Mesenteric fat pad (tissue), 1 donor: Measurements from ENCODE around the gene BARX2. TPM values are rescaled to one million over a fixed set of nuclear protein-coding genes. Genes with fewer than 3 reads are reported as not detected.

Source experiments
- DNase-seq: peaks from one replicate; pipeline ENCODE4 v3.0.0-alpha.2; 2020; ENCODE audit warnings: low spot score
- total RNA-seq: library from RNA; stranded (reverse); fragmentation: NEBNext Ultra II Directional; extraction: Animal tissue kit (Norgen Biotek cat#: 25700); gene quantifications from one replicate; pipeline ENCODE4 v1.2.1, GENCODE V29; 2021
- donor health status: DM: yes; HTN: yes; CAD: no.

Gene BARX2
- total RNA-seq, 1 donor from 2014 or later: not detected

- no peak for DNase-seq
Measured at GRCh38 chr11:129435499-129436245, 60.0 kb downstream of the BARX2 start.

DNA sequence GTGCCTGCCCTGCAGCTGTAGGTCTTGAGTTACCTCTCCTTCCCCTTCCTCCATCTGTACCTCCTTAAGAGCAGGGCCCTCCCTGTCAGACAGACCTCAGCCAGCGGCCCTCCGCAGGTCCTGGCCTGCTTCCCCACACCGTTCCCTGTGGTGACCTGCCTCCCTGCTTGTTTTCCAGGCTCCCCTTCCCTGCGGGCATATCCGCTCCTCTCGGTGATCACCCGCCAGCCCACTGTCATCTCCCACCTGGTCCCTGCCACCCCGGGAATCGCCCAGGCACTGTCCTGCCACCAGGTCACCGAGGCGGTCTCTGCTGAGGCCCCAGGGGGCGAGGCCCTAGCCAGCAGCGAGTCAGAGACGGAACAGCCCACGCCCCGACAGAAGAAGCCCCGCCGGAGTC is 60.9 kb downstream of the BARX2 start:
- no peak for DNase-seq

DNA sequence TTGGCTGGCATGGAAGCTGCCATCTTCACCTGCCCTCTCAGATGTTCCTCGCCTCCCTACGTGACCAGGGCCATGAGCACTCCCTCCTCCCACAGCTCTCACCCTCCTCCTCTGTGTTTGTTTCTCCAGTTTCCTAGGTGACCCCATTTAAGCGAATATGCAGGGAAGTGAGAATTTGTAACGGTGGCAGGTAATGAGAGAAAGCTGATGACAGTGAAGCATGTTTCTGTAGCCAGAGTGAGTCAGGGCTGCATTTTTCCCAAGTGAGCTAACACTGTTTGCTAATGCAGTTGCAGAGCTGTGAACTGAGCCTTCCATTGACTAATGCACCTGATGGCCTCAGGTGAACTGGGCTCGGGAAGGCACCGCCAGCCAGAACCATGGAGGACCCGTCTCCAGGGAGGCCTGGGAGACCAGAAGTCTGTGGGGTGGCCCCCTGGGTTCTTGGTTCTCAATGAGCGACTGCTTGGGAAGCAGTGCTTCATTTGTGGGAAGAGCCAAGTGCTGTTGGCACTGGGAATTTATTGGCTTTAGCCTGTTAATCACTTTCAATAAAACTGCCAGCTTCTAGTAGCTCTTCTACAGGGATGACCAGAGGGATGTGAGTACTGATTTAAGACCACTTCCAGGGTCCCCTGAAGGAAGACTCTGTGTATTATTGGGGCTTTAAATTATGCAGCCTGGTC is 64.5 kb downstream of the BARX2 start:
- DNase-seq: no peak

- DNase-seq: no peak
Measured at GRCh38 chr11:129442171-129442570, 66.5 kb downstream of the BARX2 start.

DNA sequence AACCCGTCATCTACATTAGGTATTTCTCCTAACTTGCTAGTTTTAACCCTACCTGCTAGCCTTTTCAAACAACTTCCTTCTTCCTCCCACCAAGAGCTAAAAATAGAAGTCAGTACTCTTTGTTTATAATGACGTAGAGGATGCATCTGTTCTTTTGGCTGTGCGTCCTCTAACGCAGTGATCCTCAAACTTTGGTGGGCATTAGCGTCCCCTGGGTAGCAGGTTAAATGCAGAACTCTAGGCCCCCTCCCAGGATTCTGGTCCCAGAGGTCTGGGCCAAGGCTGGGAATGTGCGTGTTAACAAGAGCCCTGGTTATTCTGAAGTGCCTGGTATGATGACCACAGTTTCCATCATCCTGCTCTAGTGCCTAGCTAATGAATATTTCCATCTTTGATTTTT is 67.6 kb downstream of the BARX2 start:
- DNase-seq: no peak

DNA sequence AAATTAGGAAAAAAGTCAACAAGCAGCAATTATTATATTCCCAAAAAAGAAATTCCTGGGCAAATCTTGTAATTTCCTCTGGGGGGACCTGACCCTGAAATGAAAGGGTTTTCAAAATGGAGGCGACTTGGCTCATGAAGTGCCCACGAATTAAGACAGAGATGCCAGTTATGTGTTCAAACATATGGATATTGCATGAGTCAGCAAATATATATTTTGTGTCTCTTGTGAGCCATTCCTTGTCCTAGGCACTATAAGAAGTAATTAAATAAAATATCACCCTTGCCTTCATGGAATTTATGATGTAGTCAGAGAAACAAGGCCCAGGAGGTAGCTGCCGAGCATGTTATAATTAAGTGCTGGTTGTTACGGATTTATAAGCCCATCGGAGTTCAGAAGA is 68.6 kb downstream of the BARX2 start:
- no peak for DNase-seq

DNA sequence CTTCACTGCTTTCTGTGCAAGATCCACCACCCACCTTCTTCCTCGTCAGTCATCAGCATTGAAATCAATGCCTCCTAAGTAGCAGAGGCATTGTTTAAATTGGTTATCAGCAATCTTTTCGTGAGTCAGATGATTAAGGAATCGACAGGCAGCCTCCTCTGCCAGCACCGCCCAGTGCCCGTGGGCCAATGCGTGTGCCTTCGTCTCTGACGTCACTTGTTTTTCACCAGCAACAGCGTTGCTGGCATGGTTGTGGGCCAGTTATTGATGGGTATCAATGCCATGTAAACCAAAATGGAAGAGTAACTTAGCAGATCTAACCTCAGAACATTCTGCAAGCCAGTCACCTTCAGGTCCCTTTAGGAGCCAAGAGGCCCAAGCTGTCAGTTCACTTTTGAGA is 69.6 kb downstream of the BARX2 start:
- no peak for DNase-seq

- DNase-seq: no peak
Measured at GRCh38 chr11:129446572-129446971, 70.9 kb downstream of the BARX2 start.

DNA sequence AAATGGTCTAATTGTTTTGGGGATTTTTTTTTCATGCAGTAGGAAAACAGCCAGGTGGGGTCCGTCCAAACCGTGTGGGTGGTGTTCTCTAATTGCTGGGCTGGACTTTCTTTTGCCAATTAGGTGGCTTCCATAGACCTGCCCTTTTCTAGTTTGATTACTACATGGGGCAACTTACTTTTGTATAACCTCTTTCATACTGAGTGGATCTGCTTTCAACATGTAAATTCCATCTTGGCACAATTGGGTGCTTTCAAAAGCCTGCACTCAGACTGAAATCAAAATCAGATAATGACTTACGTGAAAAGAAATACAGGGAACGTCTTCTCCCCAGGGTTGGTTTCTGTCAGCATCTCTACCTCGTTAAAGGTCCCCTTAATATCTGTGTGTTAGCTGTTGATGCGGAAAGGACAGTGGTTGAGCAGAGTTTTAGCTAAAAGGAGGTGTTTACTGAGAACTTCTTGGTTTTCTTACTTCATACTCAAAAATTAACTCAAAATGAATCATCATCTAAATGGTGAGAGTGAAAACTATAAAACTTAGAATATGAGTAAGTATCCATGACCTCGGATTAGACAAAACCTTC is 72.1 kb downstream of the BARX2 start:
- DNase-seq: no peak

- no peak for DNase-seq
Measured at GRCh38 chr11:129451524-129451923, 75.9 kb downstream of the BARX2 start.

DNA sequence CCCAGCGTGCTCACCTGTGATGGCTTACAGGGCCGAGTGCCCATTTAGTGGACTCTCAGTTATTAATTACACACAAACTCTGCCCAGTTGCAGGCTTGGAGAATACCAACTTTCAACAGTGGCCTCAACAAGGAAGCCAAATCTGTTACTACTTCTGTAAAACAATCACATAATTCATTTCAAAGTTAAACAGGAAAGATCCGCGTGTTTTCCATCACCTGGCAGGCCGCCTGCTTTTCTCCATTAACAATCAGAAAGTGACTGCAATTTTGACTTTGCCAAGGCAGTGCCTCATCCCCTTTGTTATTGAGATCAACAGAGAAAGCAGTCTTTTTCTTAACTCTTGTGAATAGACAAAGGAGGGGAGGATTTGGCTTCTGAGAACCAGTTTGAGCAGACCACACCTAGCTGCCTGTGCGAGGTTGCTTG is 77.7 kb downstream of the BARX2 start:
- no peak for DNase-seq

DNA sequence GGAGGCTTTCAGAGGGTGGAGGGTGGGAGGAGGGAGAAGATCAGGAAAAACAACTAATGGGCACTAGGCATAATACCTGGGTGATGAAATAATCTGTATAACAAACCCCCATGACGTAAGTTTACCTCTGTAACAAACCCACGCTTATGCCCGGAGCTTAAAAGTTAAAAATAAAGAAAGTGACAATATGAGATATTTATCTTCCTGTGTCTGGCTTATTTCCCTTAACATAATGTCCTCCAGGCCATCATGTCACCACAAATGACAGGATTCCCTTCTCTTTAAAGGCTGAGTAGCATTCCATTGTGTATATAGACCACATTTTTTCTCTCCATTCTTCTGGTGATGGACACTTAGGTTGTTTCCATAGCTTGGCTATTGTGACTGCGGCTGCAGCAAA is 79.5 kb downstream of the BARX2 start:
- no peak for DNase-seq

DNA sequence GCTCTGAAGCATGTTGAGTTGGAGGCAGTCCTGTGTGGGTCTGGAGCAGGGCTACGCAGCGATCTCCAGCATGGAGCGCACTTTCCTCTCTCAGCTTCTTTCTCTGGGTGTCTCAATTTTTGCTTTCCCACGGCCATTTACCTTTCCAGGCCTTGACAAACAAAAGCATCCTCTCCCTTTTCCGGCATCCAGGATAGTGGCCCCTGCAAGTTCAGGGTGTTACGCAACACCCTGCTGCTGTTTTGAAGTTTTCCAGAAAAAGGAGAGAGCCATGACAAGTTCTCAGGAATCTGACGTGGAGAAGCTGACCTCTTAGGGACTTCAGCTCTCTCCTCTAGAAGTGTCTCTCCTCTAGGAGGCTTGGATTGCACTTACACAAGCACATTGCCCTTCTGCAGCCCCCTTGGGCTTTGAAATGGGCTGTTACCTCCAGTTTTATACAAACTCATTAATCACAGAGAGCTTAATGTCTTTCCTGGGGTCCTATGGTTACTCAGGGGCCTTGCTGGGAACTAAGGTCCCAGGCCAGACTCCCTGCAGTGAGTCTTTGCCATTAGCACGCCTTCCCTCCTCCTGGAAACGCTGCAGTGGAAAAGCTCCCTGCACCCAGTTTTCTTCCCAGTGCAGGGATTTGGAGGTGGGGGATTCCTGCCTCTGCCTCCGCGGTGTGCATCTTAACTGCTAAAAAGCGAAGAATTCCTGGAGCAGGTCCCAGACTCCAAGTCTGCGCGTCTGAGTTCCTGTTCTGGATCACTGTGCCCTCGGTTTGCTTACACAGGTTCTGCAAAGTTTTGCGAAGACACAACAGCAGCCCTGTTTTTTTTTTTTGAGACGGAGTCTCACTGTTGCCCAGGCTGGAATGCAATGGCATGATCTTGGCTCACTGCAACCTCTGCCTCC is 80.4 kb downstream of the BARX2 start:
- DNase-seq: no peak

DNA sequence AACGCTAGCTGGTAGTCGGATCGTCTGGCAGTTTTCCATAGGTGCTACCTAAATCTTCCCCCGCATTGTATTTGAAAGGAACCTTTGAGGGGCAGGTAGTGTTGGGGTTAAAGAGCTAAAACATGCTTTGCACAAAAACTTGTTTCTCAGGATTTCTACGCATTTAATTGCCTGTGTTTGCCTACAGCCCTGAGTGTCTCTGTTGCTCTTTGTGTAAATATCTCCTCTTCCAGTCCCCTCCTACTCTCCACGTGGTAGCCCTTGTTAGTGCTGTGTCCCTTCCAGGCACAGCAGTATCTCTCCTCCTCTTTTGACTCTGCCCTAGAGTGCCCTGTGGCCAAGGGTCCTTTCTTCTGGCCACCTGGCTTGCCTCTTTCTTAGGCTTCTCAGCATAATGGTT is 81.7 kb downstream of the BARX2 start:
- no peak for DNase-seq

DNA sequence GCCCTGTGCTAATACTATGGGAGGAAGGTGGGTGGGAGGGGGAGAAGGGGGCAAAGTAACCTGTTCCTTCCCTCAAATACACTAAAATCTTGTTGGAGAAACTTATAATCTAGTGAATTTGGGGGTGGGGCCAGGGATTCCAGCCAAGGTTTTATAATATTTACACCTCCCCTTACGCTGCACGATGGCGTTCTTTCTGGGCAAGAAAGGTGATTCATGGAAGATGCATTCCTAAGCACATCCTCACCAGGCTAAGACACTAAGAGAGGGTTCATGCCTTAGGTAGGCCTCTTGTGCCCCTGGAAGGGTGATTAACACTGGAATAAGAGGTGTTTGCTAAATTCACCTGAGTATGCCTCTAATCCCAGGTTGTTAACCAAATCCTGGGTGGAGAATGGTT is 82.6 kb downstream of the BARX2 start:
- no peak for DNase-seq

- no peak for DNase-seq
Measured at GRCh38 chr11:129458756-129459535, 83.3 kb downstream of the BARX2 start.

- DNase-seq: no peak
Measured at GRCh38 chr11:129460714-129461113, 85.1 kb downstream of the BARX2 start.

DNA sequence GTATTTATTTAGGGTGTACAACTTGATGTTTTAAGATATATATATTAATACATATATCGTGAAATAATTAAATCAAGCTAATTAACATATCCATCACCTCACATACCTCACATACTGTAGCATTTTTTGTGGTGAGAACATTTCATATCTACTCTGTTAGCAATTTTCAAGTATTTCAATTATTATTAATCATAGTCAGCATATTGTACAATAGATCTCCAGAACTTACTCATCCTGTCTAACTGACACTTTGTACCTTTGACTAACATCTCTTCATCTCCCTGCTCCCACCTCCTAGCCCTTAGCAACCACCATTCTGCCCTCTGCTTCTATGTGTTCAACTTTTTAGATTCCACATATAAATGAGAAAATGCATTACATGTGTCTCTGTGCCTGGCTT is 108.4 kb downstream of the BARX2 start:
- DNase-seq: no peak

GRCh38 chr11:129489249-129489648 is 113.6 kb downstream of the BARX2 start:
- no peak for DNase-seq

- no peak for DNase-seq
Measured at GRCh38 chr11:129490004-129490403, 114.4 kb downstream of the BARX2 start.

DNA sequence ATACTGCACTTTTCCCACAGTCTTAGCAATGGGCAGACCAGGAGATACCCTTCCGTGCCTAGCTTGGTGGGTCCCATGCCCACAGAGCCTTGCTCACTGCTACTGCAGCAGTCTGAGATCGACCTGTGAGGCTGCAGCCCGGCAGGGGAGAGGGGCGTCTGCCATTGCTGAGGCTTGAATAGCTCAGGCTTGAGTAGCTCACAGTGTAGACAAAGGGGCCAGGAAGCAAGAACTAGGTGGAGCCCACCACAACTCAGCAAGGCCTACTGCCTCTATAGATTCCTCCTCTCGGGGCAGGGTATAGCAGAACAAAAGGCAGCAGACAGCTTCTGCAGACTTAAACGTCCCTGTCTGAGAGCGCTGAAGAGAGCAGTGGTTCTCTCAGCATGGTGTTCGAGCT is 118.1 kb downstream of the BARX2 start:
- DNase-seq: no peak
